ENCODE measurements around the gene PCDHGA8. TPM values are rescaled to one million over a fixed set of nuclear protein-coding genes. Genes with fewer than 3 reads are reported as not detected.

PCDHGA8 gene
- total RNA-seq, 6 experiments from 2014 or later = 0.27 to 0.88 (median 0.50) TPM

GRCh38 chr5:141419074-141419880 lies 26.8 kb downstream of the PCDHGA8 start:
- intact Hi-C loops (cut with DNase I) = loop anchor here in 1 of 2 donors (10.0 kb wide), 1 partner anchor 174 kb away; the partner anchor contains the start of gene PCDHB15
- DNase-seq (peak in 1 of 3 donors; percentile 46), ATAC-seq (no peak)
- no peaks in the 10 kb centered on the region for H3K27me3 ChIP-seq
- H3K9me3 ChIP-seq = peaks cover 0 to 43% (median 19%) of the 10 kb centered on the region in 4 donors
- 31% methylated on average over 15 of the region's 74 CpGs for WGBS (ENCODE audit: insufficient coverage, low coverage, low lambda C conversion rate, missing lambda C conversion rate)
- no peaks in the 10 kb centered on the region for H3K36me3 ChIP-seq
- H3K27ac ChIP-seq = no peak overlapping the region
- TF ChIP-seq POLR2A (IDR thresholded peaks at IDR 0.05) (no peak), CTCF (IDR thresholded peaks at IDR 0.05) (no peak)
- H3K4me3 ChIP-seq = no peak overlapping the region
- H3K4me1 ChIP-seq = no peaks in the 10 kb centered on the region

GRCh38 chr5:141420855-141421488 lies 28.5 kb downstream of the PCDHGA8 start, which contains the start of gene PCDHGA11:
Gene PCDHGA11 (plus strand): TSS chr5:141421051. CDS start chr5:141421228, 177 bp downstream.
- Histone ChIP-seq H3K27ac (no peak within 1 kb of the TSS), H3K27me3 (no peaks in the 10 kb centered on the region), H3K9me3 (peaks cover 0 to 41% (median 19%) of the 10 kb centered on the region in 4 donors), H3K4me1 (no peaks in the 10 kb centered on the region), H3K36me3 (no peaks in the 10 kb centered on the region), H3K4me3 (peak within 1 kb of the TSS in 1 of 3 donors; percentile 13)
- DNase-seq = peak in 1 of 3 donors; percentile 44
- WGBS (ENCODE audit: insufficient coverage, low coverage, low lambda C conversion rate, missing lambda C conversion rate) = 18% methylated on average over 21 of the region's 42 CpGs
- TF ChIP-seq CTCF (IDR thresholded peaks at IDR 0.05) (peak; percentile 17 to 38 (median 26)), POLR2A (IDR thresholded peaks at IDR 0.05) (no peak)
- intact Hi-C loops (cut with DNase I) = no loop called here
- peak in 3 of 4 donors; percentile 34 to 72 (median 63) for ATAC-seq

- H3K27ac ChIP-seq = no peak overlapping the region
- H3K9me3 ChIP-seq = peaks cover 0 to 37% (median 19%) of the 10 kb centered on the region in 4 donors
- TF ChIP-seq POLR2A (IDR thresholded peaks at IDR 0.05) = no peak
- no peak for TF ChIP-seq CTCF (IDR thresholded peaks at IDR 0.05)
- intact Hi-C loops (cut with DNase I) = no loop called here
- no peak for ATAC-seq
- DNase-seq = no peak
- peak overlapping the region in 1 of 3 donors; percentile 13 for H3K4me3 ChIP-seq
- H3K27me3 ChIP-seq = no peaks in the 10 kb centered on the region
- WGBS (ENCODE audit: insufficient coverage, low coverage, low lambda C conversion rate, missing lambda C conversion rate) = 22% methylated on average over 13 of the region's 13 CpGs
- H3K4me1 ChIP-seq = no peaks in the 10 kb centered on the region
- no peaks in the 10 kb centered on the region for H3K36me3 ChIP-seq
Observed at GRCh38 chr5:141421489-141421855, 29.0 kb downstream of the PCDHGA8 start.

- DNase-seq (no peak), ATAC-seq (no peak)
- peaks cover 0 to 39% (median 22%) of the 10 kb centered on the region in 4 donors for H3K9me3 ChIP-seq
- H3K36me3 ChIP-seq = no peaks in the 10 kb centered on the region
- H3K27ac ChIP-seq = no peak overlapping the region
- TF ChIP-seq POLR2A (IDR thresholded peaks at IDR 0.05) = no peak
- no peak for TF ChIP-seq CTCF (IDR thresholded peaks at IDR 0.05)
- no peaks in the 10 kb centered on the region for H3K27me3 ChIP-seq
- H3K4me3 ChIP-seq = no peak overlapping the region
- WGBS (ENCODE audit: insufficient coverage, low coverage, low lambda C conversion rate, missing lambda C conversion rate) = 60% methylated on average over 1 of the region's 42 CpGs
- intact Hi-C loops (cut with DNase I) = no loop called here
- H3K4me1 ChIP-seq = no peaks in the 10 kb centered on the region
Observed at GRCh38 chr5:141422742-141423291, 30.4 kb downstream of the PCDHGA8 start.
